GM12874 (cell line): ENCODE measurements around the gene CHID1.

ENCODE experiments used
- CTCF ChIP-seq: IDR thresholded peaks from 2 replicates; pipeline ENCODE4 v1.5.1; 2011; ENCODE audit warnings: low read depth, mild to moderate bottlenecking, control low read depth, low read length, moderate library complexity; ENCODE audit not compliant: insufficient read depth

Gene CHID1

GRCh38 chr11:907668-908067, 2.9 kb downstream of the CHID1 start:
- no peak for TF ChIP-seq CTCF

GRCh38 chr11:905952-906351, 4.7 kb downstream of the CHID1 start:
- TF ChIP-seq CTCF: no peak

GRCh38 chr11:904380-904779, 6.2 kb downstream of the CHID1 start:
- no peak for TF ChIP-seq CTCF

- no peak for TF ChIP-seq CTCF
Observed at GRCh38 chr11:901452-902061, 9.1 kb downstream of the CHID1 start.

GRCh38 chr11:900545-900944, 10.1 kb downstream of the CHID1 start:
- TF ChIP-seq CTCF: no peak

- no peak for TF ChIP-seq CTCF
Observed at GRCh38 chr11:899724-900123, 10.9 kb downstream of the CHID1 start.

GRCh38 chr11:898540-899190, 11.9 kb downstream of the CHID1 start:
- no peak for TF ChIP-seq CTCF
